ENCODE results near the gene IGSF9.

The IGSF9 gene

DNA sequence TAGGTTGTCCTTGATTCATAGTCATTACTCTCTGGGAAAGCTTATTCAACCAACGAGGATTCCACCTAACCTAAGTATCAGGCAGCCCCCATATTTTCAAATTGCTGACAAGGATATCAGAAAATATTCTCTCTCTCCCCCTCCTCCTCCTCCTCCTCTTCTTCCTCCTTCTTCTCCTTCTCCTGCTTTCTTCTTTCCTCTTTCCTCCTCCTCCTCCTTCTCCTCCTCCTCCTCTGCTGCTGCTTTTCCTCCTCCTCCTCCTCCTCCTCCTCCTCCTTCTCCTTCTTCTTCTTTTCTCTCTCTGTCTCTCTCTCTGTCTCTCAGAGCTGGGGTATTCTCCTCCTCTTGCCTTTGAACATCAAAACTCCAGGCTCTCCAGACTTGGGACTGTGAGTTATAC lies 2.5 kb upstream of the IGSF9 start:
- H3K4me1 ChIP-seq (ENCODE audit: control extremely low read depth in 1 of 4, control insufficient read depth in 4 of 4, insufficient read depth in 4 of 4, low read length in 3 of 4) = peaks cover 0 to 15% (median 11%) of the 10 kb centered on the region in 4 experiments
- peaks cover 0 to 28% (median 0%) of the 10 kb centered on the region in 5 experiments for H3K27me3 ChIP-seq (replicated peaks in 2 of 5; ENCODE audit: control insufficient read depth in 4 of 5, insufficient read depth in 5 of 5, low read length in 4 of 5)
- no peak overlapping the region for H3K27ac ChIP-seq (ENCODE audit: insufficient read depth in 1 of 2, low read depth in 1 of 2, low read length in 2 of 2, poor library complexity in 1 of 2, severe bottlenecking in 2 of 2)
- H3K9me3 ChIP-seq (ENCODE audit: control extremely low read depth in 1 of 5, control insufficient read depth in 4 of 5, insufficient read depth in 2 of 5, low read depth in 1 of 5, low read length in 4 of 5) = no peaks in the 10 kb centered on the region
- ChIA-PET POLR2A (no interaction called here), CTCF (interaction anchor here (1.3 kb wide), 1 partner anchor 60 kb away, joined by 5 read pairs; no protein-coding TSS in a partner anchor)
- 86% methylated on average over 1 of the region's 1 CpG for WGBS (ENCODE audit: insufficient coverage)
- H3K36me3 ChIP-seq (ENCODE audit: control insufficient read depth in 4 of 4, insufficient read depth in 4 of 4, low read length in 3 of 4) = no peaks in the 10 kb centered on the region
- H3K4me3 ChIP-seq (ENCODE audit: control insufficient read depth in 1 of 7, extremely low read depth in 1 of 7, insufficient read depth in 4 of 7, low read depth in 2 of 7, low read length in 6 of 7) = no peak overlapping the region
- no peak for DNase-seq

GRCh38 chr1:159946242-159947187 lies 1.1 kb upstream of the IGSF9 start:
- Histone ChIP-seq H3K4me3 (ENCODE audit: control insufficient read depth in 1 of 7, extremely low read depth in 1 of 7, insufficient read depth in 4 of 7, low read depth in 2 of 7, low read length in 6 of 7) (peak overlapping the region in 3 of 7 experiments; percentile 62 to 73 (median 63)), H3K27ac (ENCODE audit: insufficient read depth in 1 of 2, low read depth in 1 of 2, low read length in 2 of 2, poor library complexity in 1 of 2, severe bottlenecking in 2 of 2) (no peak overlapping the region), H3K36me3 (ENCODE audit: control insufficient read depth in 4 of 4, insufficient read depth in 4 of 4, low read length in 3 of 4) (no peaks in the 10 kb centered on the region), H3K4me1 (ENCODE audit: control extremely low read depth in 1 of 4, control insufficient read depth in 4 of 4, insufficient read depth in 4 of 4, low read length in 3 of 4) (peaks cover 0 to 20% (median 11%) of the 10 kb centered on the region in 4 experiments), H3K27me3 (replicated peaks in 2 of 5; ENCODE audit: control insufficient read depth in 4 of 5, insufficient read depth in 5 of 5, low read length in 4 of 5) (peaks cover 0 to 25% (median 0%) of the 10 kb centered on the region in 5 experiments), H3K9me3 (ENCODE audit: control extremely low read depth in 1 of 5, control insufficient read depth in 4 of 5, insufficient read depth in 2 of 5, low read depth in 1 of 5, low read length in 4 of 5) (no peaks in the 10 kb centered on the region)
- WGBS (ENCODE audit: insufficient coverage) = 62% methylated on average over 9 of the region's 9 CpGs
- DNase-seq = no peak
- ChIA-PET CTCF (interaction anchor here (0.8 to 2.9 kb wide), 19 partner anchors 8 to 149 kb away, joined by 3 to 20 read pairs (median 5); partner anchors contain the start of gene TAGLN2), POLR2A (interaction anchor here (0.6 kb wide), 1 partner anchor 54 kb away, joined by 3 read pairs; no protein-coding TSS in a partner anchor)

DNA sequence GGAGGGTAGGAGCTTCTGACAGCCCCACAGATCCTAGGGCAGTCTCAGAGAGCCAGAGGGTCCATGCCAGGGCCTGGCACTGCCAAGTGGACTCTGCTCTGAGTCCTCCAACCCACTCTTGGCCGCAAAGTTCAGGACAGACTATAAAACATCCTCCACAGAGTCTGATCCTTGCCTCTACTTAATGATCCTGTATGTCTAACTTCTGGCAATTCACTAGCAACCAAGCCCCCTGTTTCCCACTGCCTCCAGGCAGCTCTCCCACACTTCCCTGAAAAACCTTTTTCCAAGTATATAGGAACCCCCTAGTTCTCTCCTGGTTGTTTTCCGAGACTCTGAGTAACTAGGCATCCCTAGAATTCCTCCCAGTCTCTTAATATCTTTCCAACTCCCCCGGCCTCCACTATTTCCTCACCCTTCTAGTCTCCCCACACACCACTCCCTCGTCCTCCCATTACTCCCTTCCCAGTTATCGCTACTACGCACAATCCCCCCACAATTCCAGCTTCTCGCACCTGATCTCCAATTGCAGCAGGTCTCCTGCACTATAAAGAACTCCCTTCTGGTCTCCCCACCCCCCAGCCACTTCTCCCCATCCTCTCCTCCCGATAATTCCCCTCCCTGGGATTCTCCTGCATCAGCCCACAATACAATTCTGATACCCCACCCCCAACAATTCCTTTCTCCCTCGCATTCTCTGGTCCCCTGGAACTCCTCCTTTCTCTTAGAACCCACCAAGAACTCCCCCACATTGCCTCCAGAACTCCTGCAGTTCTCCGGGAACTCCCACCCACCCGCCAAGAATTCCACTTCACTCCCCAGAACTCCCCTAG lies 574 bp downstream of the IGSF9 start:
- Histone ChIP-seq H3K27me3 (replicated peaks in 2 of 5; ENCODE audit: control insufficient read depth in 4 of 5, insufficient read depth in 5 of 5, low read length in 4 of 5) (peaks cover 0 to 25% (median 0%) of the 10 kb centered on the region in 5 experiments), H3K27ac (ENCODE audit: insufficient read depth in 1 of 2, low read depth in 1 of 2, low read length in 2 of 2, poor library complexity in 1 of 2, severe bottlenecking in 2 of 2) (no peak overlapping the region), H3K9me3 (ENCODE audit: control extremely low read depth in 1 of 5, control insufficient read depth in 4 of 5, insufficient read depth in 2 of 5, low read depth in 1 of 5, low read length in 4 of 5) (no peaks in the 10 kb centered on the region), H3K4me1 (ENCODE audit: control extremely low read depth in 1 of 4, control insufficient read depth in 4 of 4, insufficient read depth in 4 of 4, low read length in 3 of 4) (peaks cover 0 to 31% (median 11%) of the 10 kb centered on the region in 4 experiments), H3K4me3 (ENCODE audit: control insufficient read depth in 1 of 7, extremely low read depth in 1 of 7, insufficient read depth in 4 of 7, low read depth in 2 of 7, low read length in 6 of 7) (peak overlapping the region; percentile 8 to 73 (median 40)), H3K36me3 (ENCODE audit: control insufficient read depth in 4 of 4, insufficient read depth in 4 of 4, low read length in 3 of 4) (no peaks in the 10 kb centered on the region)
- WGBS (ENCODE audit: insufficient coverage) = 60% methylated on average over 9 of the region's 11 CpGs
- no peak for DNase-seq
- ChIA-PET CTCF (interaction anchor here (1.1 to 2.9 kb wide), 13 partner anchors 10 to 146 kb away, joined by 3 to 20 read pairs (median 6); no protein-coding TSS in a partner anchor), POLR2A (no interaction called here)

- CTCF ChIA-PET = interaction anchor here (1.5 to 2.9 kb wide), 3 partner anchors 51 to 145 kb away, joined by 5 to 20 read pairs (median 6); no protein-coding TSS in a partner anchor
- WGBS (ENCODE audit: insufficient coverage) = 73% methylated on average over 7 of the region's 9 CpGs
- Histone ChIP-seq H3K4me3 (ENCODE audit: control insufficient read depth in 1 of 7, extremely low read depth in 1 of 7, insufficient read depth in 4 of 7, low read depth in 2 of 7, low read length in 6 of 7) (no peak overlapping the region), H3K27me3 (replicated peaks in 2 of 5; ENCODE audit: control insufficient read depth in 4 of 5, insufficient read depth in 5 of 5, low read length in 4 of 5) (peaks cover 0 to 25% (median 0%) of the 10 kb centered on the region in 5 experiments), H3K9me3 (ENCODE audit: control extremely low read depth in 1 of 5, control insufficient read depth in 4 of 5, insufficient read depth in 2 of 5, low read depth in 1 of 5, low read length in 4 of 5) (no peaks in the 10 kb centered on the region), H3K27ac (ENCODE audit: insufficient read depth in 1 of 2, low read depth in 1 of 2, low read length in 2 of 2, poor library complexity in 1 of 2, severe bottlenecking in 2 of 2) (no peak overlapping the region), H3K36me3 (ENCODE audit: control insufficient read depth in 4 of 4, insufficient read depth in 4 of 4, low read length in 3 of 4) (no peaks in the 10 kb centered on the region), H3K4me1 (ENCODE audit: control extremely low read depth in 1 of 4, control insufficient read depth in 4 of 4, insufficient read depth in 4 of 4, low read length in 3 of 4) (peaks cover 0 to 31% (median 11%) of the 10 kb centered on the region in 4 experiments)
- DNase-seq = peak in 1 of 3 donors; percentile 25
- POLR2A ChIA-PET = no interaction called here
These were observed 1.3 kb downstream of the IGSF9 start for GRCh38 chr1:159943908-159944622.

GRCh38 chr1:159943278-159943640 lies 2.2 kb downstream of the IGSF9 start:
- 94% methylated on average over 5 of the region's 5 CpGs for WGBS (ENCODE audit: insufficient coverage)
- Histone ChIP-seq H3K27ac (ENCODE audit: insufficient read depth in 1 of 2, low read depth in 1 of 2, low read length in 2 of 2, poor library complexity in 1 of 2, severe bottlenecking in 2 of 2) (no peak overlapping the region), H3K36me3 (ENCODE audit: control insufficient read depth in 4 of 4, insufficient read depth in 4 of 4, low read length in 3 of 4) (no peaks in the 10 kb centered on the region), H3K9me3 (ENCODE audit: control extremely low read depth in 1 of 5, control insufficient read depth in 4 of 5, insufficient read depth in 2 of 5, low read depth in 1 of 5, low read length in 4 of 5) (no peaks in the 10 kb centered on the region), H3K4me1 (ENCODE audit: control extremely low read depth in 1 of 4, control insufficient read depth in 4 of 4, insufficient read depth in 4 of 4, low read length in 3 of 4) (peaks cover 0 to 33% (median 12%) of the 10 kb centered on the region in 4 experiments), H3K27me3 (replicated peaks in 2 of 5; ENCODE audit: control insufficient read depth in 4 of 5, insufficient read depth in 5 of 5, low read length in 4 of 5) (peaks cover 0 to 25% (median 0%) of the 10 kb centered on the region in 5 experiments), H3K4me3 (ENCODE audit: control insufficient read depth in 1 of 7, extremely low read depth in 1 of 7, insufficient read depth in 4 of 7, low read depth in 2 of 7, low read length in 6 of 7) (no peak overlapping the region)
- POLR2A ChIA-PET = no interaction called here
- CTCF ChIA-PET = interaction anchor here (1.5 to 1.9 kb wide), 2 partner anchors 50 to 144 kb away, joined by 5 to 6 read pairs; no protein-coding TSS in a partner anchor
- no peak for DNase-seq

DNA sequence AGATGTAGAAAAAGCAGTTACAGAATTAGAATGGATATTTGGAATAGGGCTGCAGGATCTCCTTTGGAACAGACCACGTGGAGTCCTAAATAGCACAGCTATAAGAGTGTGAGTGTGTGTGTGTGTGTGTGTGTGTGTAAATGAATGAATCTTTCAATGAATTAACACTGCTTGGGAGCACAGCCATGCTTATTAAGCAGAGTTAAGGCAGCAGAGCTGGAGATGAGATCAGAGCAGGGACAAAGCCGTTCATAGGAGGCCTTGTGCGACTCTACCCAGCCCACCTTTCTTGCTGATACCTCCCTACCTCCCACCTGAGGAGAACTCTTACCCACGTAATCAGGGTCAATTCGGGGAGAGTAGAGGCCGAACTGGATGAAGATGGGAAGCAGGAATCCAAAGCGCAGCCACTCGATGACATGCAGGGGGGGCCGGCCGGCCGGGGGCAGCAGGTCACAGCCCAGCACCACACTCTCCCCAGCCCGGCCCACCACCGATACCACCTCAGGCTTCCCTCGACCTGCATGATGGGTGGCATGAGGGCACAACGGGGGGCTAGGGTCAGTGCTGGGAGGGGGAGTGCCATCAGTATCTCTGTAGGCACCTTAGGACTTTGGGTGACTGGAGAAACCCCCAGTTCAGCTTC lies 2.7 kb downstream of the IGSF9 start:
- POLR2A ChIA-PET = no interaction called here
- no peaks in the 10 kb centered on the region for H3K9me3 ChIP-seq (ENCODE audit: control extremely low read depth in 1 of 5, control insufficient read depth in 4 of 5, insufficient read depth in 2 of 5, low read depth in 1 of 5, low read length in 4 of 5)
- WGBS (ENCODE audit: insufficient coverage) = over 99% methylated on average over 12 of the region's 15 CpGs
- H3K27me3 ChIP-seq (replicated peaks in 2 of 5; ENCODE audit: control insufficient read depth in 4 of 5, insufficient read depth in 5 of 5, low read length in 4 of 5) = peaks cover 0 to 23% (median 0%) of the 10 kb centered on the region in 5 experiments
- peaks cover 0 to 38% (median 14%) of the 10 kb centered on the region in 4 experiments for H3K4me1 ChIP-seq (ENCODE audit: control extremely low read depth in 1 of 4, control insufficient read depth in 4 of 4, insufficient read depth in 4 of 4, low read length in 3 of 4)
- no peak overlapping the region for H3K27ac ChIP-seq (ENCODE audit: insufficient read depth in 1 of 2, low read depth in 1 of 2, low read length in 2 of 2, poor library complexity in 1 of 2, severe bottlenecking in 2 of 2)
- H3K36me3 ChIP-seq (ENCODE audit: control insufficient read depth in 4 of 4, insufficient read depth in 4 of 4, low read length in 3 of 4) = no peaks in the 10 kb centered on the region
- DNase-seq = no peak
- no peak overlapping the region for H3K4me3 ChIP-seq (ENCODE audit: control insufficient read depth in 1 of 7, extremely low read depth in 1 of 7, insufficient read depth in 4 of 7, low read depth in 2 of 7, low read length in 6 of 7)
- CTCF ChIA-PET = interaction anchor here (1.9 kb wide), 1 partner anchor 50 kb away, joined by 6 read pairs; no protein-coding TSS in a partner anchor

Data from common myeloid progenitor, CD34-positive (primary cell).